Testis (tissue), 2 donors: ENCODE data around the gene SLK.

ENCODE experiments used
- CTCF ChIP-seq, 3 experiments: fragments of 450-650 bp in 2 of 3; fragments of 200-600 bp in 1 of 3; sonication (generic) in 1 of 3; IDR thresholded peaks; one replicate each; pipeline ENCODE4 v1.5.1; 2016 to 2019; ENCODE audit warnings: antibody characterized with exemption in 3 of 3, mild to moderate bottlenecking in 2 of 3, moderate library complexity in 1 of 3
- POLR2A ChIP-seq: fragments of 450-650 bp; IDR thresholded peaks from one replicate; pipeline ENCODE4 v1.6.1; 2017; ENCODE audit warnings: antibody characterized with exemption, mild to moderate bottlenecking, moderate library complexity

- no peak for TF ChIP-seq POLR2A
- TF ChIP-seq CTCF (IDR thresholded peaks at IDR 0.05) = no peak
Measured at GRCh38 chr10:104013489-104013888, 46.5 kb downstream of the SLK start.
